ENCODE results near the gene PPHLN1. TPM values are rescaled to one million over a fixed set of nuclear protein-coding genes. Genes with fewer than 3 reads are reported as not detected.

PPHLN1 gene
- total and polyA plus RNA-seq, 8 donors, result 42.2 to 75.2 (median 65.6) TPM

GRCh38 chr12:42309996-42310395, 16.0 kb upstream of the PPHLN1 start:
- ATAC-seq (no peak), DNase-seq (no peak)
- Histone ChIP-seq H3K27me3 (no peaks in the 10 kb centered on the region), H3K9me3 (no peaks in the 10 kb centered on the region), H3K4me1 (no peaks in the 10 kb centered on the region), H3K4me3 (no peak overlapping the region), H3K27ac (no peak overlapping the region), H3K36me3 (peaks cover 0 to 16% of the 10 kb centered on the region in 2 donors)
- intact Hi-C loops (cut with DNase I), result no loop called here
- TF ChIP-seq CTCF (IDR thresholded peaks at IDR 0.05), result no peak

GRCh38 chr12:42315108-42315507, 10.9 kb upstream of the PPHLN1 start:
- Histone ChIP-seq H3K4me3 (no peak overlapping the region), H3K9me3 (no peaks in the 10 kb centered on the region), H3K36me3 (peaks cover 0 to 39% of the 10 kb centered on the region in 2 donors), H3K27ac (no peak overlapping the region), H3K4me1 (no peaks in the 10 kb centered on the region), H3K27me3 (no peaks in the 10 kb centered on the region)
- intact Hi-C loops (cut with DNase I), result no loop called here
- no peak for TF ChIP-seq CTCF (IDR thresholded peaks at IDR 0.05)
- ATAC-seq (no peak), DNase-seq (no peak)

- peaks cover 8 to 9% of the 10 kb centered on the region in 2 donors for H3K4me1 ChIP-seq
- no peak for DNase-seq
- H3K27ac ChIP-seq, result no peak overlapping the region
- H3K27me3 ChIP-seq, result no peaks in the 10 kb centered on the region
- no peaks in the 10 kb centered on the region for H3K9me3 ChIP-seq
- intact Hi-C loops (cut with DNase I), result no loop called here
- ATAC-seq, result no peak
- TF ChIP-seq CTCF (IDR thresholded peaks at IDR 0.05), result no peak
- peaks cover 0 to 28% of the 10 kb centered on the region in 2 donors for H3K36me3 ChIP-seq
- H3K4me3 ChIP-seq, result no peak overlapping the region
These were observed 5.2 kb upstream of the PPHLN1 start for GRCh38 chr12:42320796-42321195.

GRCh38 chr12:42322567-42322966, 3.4 kb upstream of the PPHLN1 start:
- Histone ChIP-seq H3K9me3 (no peaks in the 10 kb centered on the region), H3K36me3 (peaks cover 0 to 11% of the 10 kb centered on the region in 2 donors), H3K4me1 (peaks cover 16 to 20% of the 10 kb centered on the region in 2 donors), H3K27ac (no peak overlapping the region), H3K27me3 (no peaks in the 10 kb centered on the region), H3K4me3 (no peak overlapping the region)
- no peak for TF ChIP-seq CTCF (IDR thresholded peaks at IDR 0.05)
- ATAC-seq, result no peak
- intact Hi-C loops (cut with DNase I), result no loop called here
- no peak for DNase-seq

GRCh38 chr12:42323856-42324255, 2.1 kb upstream of the PPHLN1 start:
- Histone ChIP-seq H3K27me3 (no peaks in the 10 kb centered on the region), H3K4me1 (peaks cover 16 to 32% of the 10 kb centered on the region in 2 donors), H3K4me3 (no peak overlapping the region), H3K36me3 (peaks cover 0 to 10% of the 10 kb centered on the region in 2 donors), H3K9me3 (no peaks in the 10 kb centered on the region), H3K27ac (no peak overlapping the region)
- intact Hi-C loops (cut with DNase I), result no loop called here
- TF ChIP-seq CTCF (IDR thresholded peaks at IDR 0.05), result no peak
- DNase-seq (no peak), ATAC-seq (no peak)

All from left lung (tissue), 10 donors.